Lower lobe of right lung (tissue), 2 donors: ENCODE results near the gene ZNF593OS. TPM values are rescaled to one million over a fixed set of nuclear protein-coding genes. Genes with fewer than 3 reads are reported as not detected.

Experiments
- ATAC-seq, 2 donors: fragments of 200-7000 bp; cut with Tn5 transposase; one replicate each; pipeline ENCODE4 v1.9.1; 2020 to 2022; ENCODE audit warnings: mild to moderate bottlenecking in 2 of 2, moderate library complexity in 2 of 2
- DNase-seq: peaks from one replicate; pipeline ENCODE4 v3.0.0-alpha.2; 2020
- H3K27ac ChIP-seq: fragments of 200-600 bp; one replicate; pipeline ENCODE4 v1.8.0; 2022
- H3K27me3 ChIP-seq: fragments of 200-600 bp; one replicate; pipeline ENCODE4 v1.8.0; 2022; ENCODE audit warnings: low read depth
- H3K36me3 ChIP-seq: fragments of 200-600 bp; one replicate; pipeline ENCODE4 v1.8.0; 2022; ENCODE audit warnings: mild to moderate bottlenecking
- H3K4me1 ChIP-seq: fragments of 200-600 bp; one replicate; pipeline ENCODE4 v1.8.0; 2022
- H3K4me3 ChIP-seq: fragments of 200-600 bp; one replicate; pipeline ENCODE4 v1.8.0; 2022; ENCODE audit warnings: mild to moderate bottlenecking
- H3K9me3 ChIP-seq: fragments of 200-600 bp; one replicate; pipeline ENCODE4 v1.8.0; 2022
- CTCF ChIP-seq: fragments of 200-600 bp; IDR thresholded peaks from one replicate; pipeline ENCODE4 v1.8.0; 2022; ENCODE audit warnings: antibody characterized with exemption, mild to moderate bottlenecking
- intact Hi-C: fragments of 100-400 bp; cut with DNase I; formaldehyde crosslinking; loops from one replicate; pipeline ENCODE4 v1.11.0; 2022
- total RNA-seq: library from RNA; stranded (reverse); fragmentation: NEBNext Ultra II Directional; extraction: Animal tissue kit (Norgen Biotek cat#: 25700); gene quantifications from one replicate; pipeline ENCODE4 v1.2.1, GENCODE V29; 2021
- donor health status: DM: no; HTN: yes; CAD: no; lungs with severe emphysema.

ZNF593OS gene
- total RNA-seq, 1 donor from 2014 or later = not detected

- intact Hi-C loops = no loop called here
- Histone ChIP-seq H3K9me3 (no peaks in the 10 kb centered on the region), H3K4me1 (peaks cover 10% of the 10 kb centered on the region), H3K4me3 (peak overlapping the region; percentile 98), H3K27me3 (no peaks in the 10 kb centered on the region), H3K36me3 (no peaks in the 10 kb centered on the region), H3K27ac (peak overlapping the region; percentile 85)
- no peak for TF ChIP-seq CTCF
- no peak for ATAC-seq
- DNase-seq = no peak
These were observed 1.2 kb downstream of the ZNF593OS start for GRCh38 chr1:26170472-26170821.

GRCh38 chr1:26169669-26170471 is 1.8 kb downstream of the ZNF593OS start, which contains the start of gene ZNF593:
ZNF593 (plus strand) TSS chr1:26169908; CDS start chr1:26169984, 76 bp downstream.
- no peaks in the 10 kb centered on the region for H3K9me3 ChIP-seq

GRCh38 chr1:26169198-26169554 is 2.5 kb downstream of the ZNF593OS start:
- Histone ChIP-seq H3K9me3 (no peaks in the 10 kb centered on the region), H3K36me3 (no peaks in the 10 kb centered on the region), H3K4me1 (peaks cover 14% of the 10 kb centered on the region), H3K27me3 (no peaks in the 10 kb centered on the region), H3K4me3 (peak overlapping the region; percentile 98), H3K27ac (peak overlapping the region; percentile 85)
- no peak for TF ChIP-seq CTCF
- ATAC-seq (no peak), DNase-seq (no peak)
- intact Hi-C loops = no loop called here

More at GRCh38 chr1:26169669-26170471, 1.8 kb downstream of the ZNF593OS start, which contains the start of gene ZNF593:
- ATAC-seq (peak; percentile 97 to 98), DNase-seq (peak; percentile 96)
- Histone ChIP-seq H3K4me3 (peak within 1 kb of the TSS; percentile 98), H3K27me3 (no peaks in the 10 kb centered on the region), H3K4me1 (peaks cover 10% of the 10 kb centered on the region), H3K27ac (peak within 1 kb of the TSS; percentile 85), H3K36me3 (no peaks in the 10 kb centered on the region)
- intact Hi-C loops = no loop called here
- peak; percentile 89 for TF ChIP-seq CTCF

- Histone ChIP-seq H3K4me1 (peaks cover 20% of the 10 kb centered on the region), H3K27me3 (no peaks in the 10 kb centered on the region), H3K9me3 (no peaks in the 10 kb centered on the region), H3K4me3 (peak within 1 kb of the TSS; percentile 98), H3K27ac (peak within 1 kb of the TSS; percentile 85), H3K36me3 (no peaks in the 10 kb centered on the region)
- TF ChIP-seq CTCF = no peak
- intact Hi-C loops = no loop called here
- DNase-seq = no peak
- no peak for ATAC-seq
These were observed 3.0 kb downstream of the ZNF593OS start, which contains the start of gene C1orf232 for GRCh38 chr1:26168410-26169197. C1orf232 (minus strand) TSS chr1:26168963; CDS start chr1:26168499, 464 bp downstream.

- intact Hi-C loops = no loop called here
- Histone ChIP-seq H3K27me3 (no peaks in the 10 kb centered on the region), H3K4me1 (peaks cover 27% of the 10 kb centered on the region), H3K9me3 (no peaks in the 10 kb centered on the region), H3K4me3 (no peak overlapping the region), H3K36me3 (no peaks in the 10 kb centered on the region), H3K27ac (no peak overlapping the region)
- ATAC-seq = no peak
- TF ChIP-seq CTCF = no peak
- DNase-seq = no peak
These were observed 4.8 kb downstream of the ZNF593OS start for GRCh38 chr1:26166719-26167281.
